ENCODE measurements around the gene CMSS1. TPM values are rescaled to one million over a fixed set of nuclear protein-coding genes. Genes with fewer than 3 reads are reported as not detected.
A peak's percentile ranks its signal among the peaks of the same experiment; 100 is the strongest.

Gene CMSS1
- total and polyA plus RNA-seq, 2 donors (not counting 1 experiment from before 2014, with no cell fraction given): 7.3 to 22.8 TPM

DNA sequence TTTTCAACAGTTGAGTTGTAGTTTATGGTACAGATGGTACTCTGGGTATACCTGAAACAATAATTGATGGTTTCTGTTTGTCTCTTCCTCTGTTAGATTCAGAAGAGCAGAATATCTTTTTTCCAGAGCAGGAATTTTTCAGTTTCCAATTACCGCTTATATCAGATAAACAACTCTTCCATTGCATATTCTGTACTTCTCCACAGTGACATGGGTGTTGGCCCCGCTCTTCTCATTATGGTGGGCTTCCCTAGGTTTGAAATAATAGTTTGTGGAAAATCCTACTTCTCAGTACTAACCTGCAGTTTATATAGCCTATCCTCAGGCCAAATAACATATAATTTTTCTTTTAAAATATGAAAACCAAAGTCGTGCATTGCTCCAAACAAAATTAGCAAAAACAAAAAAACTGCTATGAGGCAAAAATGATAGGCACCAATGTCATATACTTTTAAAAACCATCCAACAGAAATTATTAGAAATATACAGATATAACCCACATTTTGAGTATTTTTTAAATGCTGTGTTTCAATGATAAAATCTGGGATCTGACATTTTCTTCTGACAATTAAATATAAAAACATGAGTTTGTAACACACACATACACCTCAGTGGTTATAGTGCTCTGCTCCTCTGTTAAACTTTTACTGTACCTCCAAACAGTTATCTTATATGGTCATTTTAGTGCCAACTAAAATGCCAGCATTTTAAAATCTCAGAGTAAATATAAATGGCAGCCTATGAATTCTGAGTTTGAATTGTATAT, 56.8 kb downstream of the CMSS1 start:
- Histone ChIP-seq H2AFZ (ENCODE audit: insufficient read depth, low read depth, low read length, poor library complexity, severe bottlenecking) (no peak overlapping the region), H4K20me1 (ENCODE audit: control insufficient read depth, insufficient read depth, low read length, poor library complexity, severe bottlenecking) (peaks cover 3% of the 10 kb centered on the region), H3K27ac (ENCODE audit: low read length in 2 of 2) (no peak overlapping the region), H3K27me3 (replicated peaks in 1 of 4; ENCODE audit: control extremely low read depth in 1 of 4, control insufficient read depth in 3 of 4, insufficient read depth in 4 of 4, low read length in 3 of 4) (no peaks in the 10 kb centered on the region), H3K4me3 (ENCODE audit: control extremely low read depth in 1 of 5, extremely low read depth in 1 of 5, insufficient read depth in 1 of 5, low read depth in 2 of 5, low read length in 4 of 5) (peak overlapping the region in 1 of 5 experiments; percentile 64), H3K36me3 (replicated peaks in 1 of 2; ENCODE audit: control extremely low read depth in 1 of 2, control insufficient read depth in 1 of 2, extremely low read depth in 1 of 2, insufficient read depth in 2 of 2, low read length in 1 of 2) (peaks cover 0 to 1% of the 10 kb centered on the region in 2 experiments), H3K4me1 (ENCODE audit: control insufficient read depth in 2 of 2, insufficient read depth in 2 of 2, low read length in 2 of 2) (peaks cover 6 to 8% of the 10 kb centered on the region in 2 donors), H3K9me3 (ENCODE audit: control extremely low read depth in 1 of 3, control insufficient read depth in 2 of 3, insufficient read depth in 1 of 3, low read length in 2 of 3) (no peaks in the 10 kb centered on the region), H3K9ac (ENCODE audit: low read length) (no peak overlapping the region), H3K79me2 (ENCODE audit: control insufficient read depth, insufficient read depth, low read length) (peaks cover 12% of the 10 kb centered on the region), H3K4me2 (replicated peaks; ENCODE audit: low read depth, low read length, poor library complexity, severe bottlenecking) (peak overlapping the region; percentile 76)
- H3K27me3 Mint-ChIP-seq: no peaks in the 10 kb centered on the region
- intact Hi-C loops (cut with micrococcal nuclease): loop anchor here (5.0 kb wide), 2 partner anchors 173 to 198 kb away; no protein-coding TSS in a partner anchor
- no peak for TF ChIP-seq EZH2 (IDR thresholded peaks at IDR 0.05; ENCODE audit: borderline replicate concordance, insufficient read depth, low read depth, low read length, poor library complexity, severe bottlenecking)
- TF ChIP-seq, protein P1, sequence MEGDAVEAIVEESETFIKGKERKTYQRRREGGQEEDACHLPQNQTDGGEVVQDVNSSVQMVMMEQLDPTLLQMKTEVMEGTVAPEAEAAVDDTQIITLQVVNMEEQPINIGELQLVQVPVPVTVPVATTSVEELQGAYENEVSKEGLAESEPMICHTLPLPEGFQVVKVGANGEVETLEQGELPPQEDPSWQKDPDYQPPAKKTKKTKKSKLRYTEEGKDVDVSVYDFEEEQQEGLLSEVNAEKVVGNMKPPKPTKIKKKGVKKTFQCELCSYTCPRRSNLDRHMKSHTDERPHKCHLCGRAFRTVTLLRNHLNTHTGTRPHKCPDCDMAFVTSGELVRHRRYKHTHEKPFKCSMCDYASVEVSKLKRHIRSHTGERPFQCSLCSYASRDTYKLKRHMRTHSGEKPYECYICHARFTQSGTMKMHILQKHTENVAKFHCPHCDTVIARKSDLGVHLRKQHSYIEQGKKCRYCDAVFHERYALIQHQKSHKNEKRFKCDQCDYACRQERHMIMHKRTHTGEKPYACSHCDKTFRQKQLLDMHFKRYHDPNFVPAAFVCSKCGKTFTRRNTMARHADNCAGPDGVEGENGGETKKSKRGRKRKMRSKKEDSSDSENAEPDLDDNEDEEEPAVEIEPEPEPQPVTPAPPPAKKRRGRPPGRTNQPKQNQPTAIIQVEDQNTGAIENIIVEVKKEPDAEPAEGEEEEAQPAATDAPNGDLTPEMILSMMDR (IDR thresholded peaks at IDR 0.05): no peak
- CTCF ChIA-PET: no interaction called here
- WGBS (ENCODE audit: insufficient coverage): no CpG with 5 or more reads among the region's 3 CpGs
- H3K9me3 Mint-ChIP-seq (ENCODE audit: insufficient read depth): no peaks in the 10 kb centered on the region
- ATAC-seq (ENCODE audit: low read depth): no peak
- no peak overlapping the region for H3K4me3 Mint-ChIP-seq
- H3K4me1 Mint-ChIP-seq: peaks cover 18% of the 10 kb centered on the region
- DNase-seq: no peak
- H3K27ac Mint-ChIP-seq: no peak overlapping the region
- POLR2A ChIA-PET: no interaction called here

DNA sequence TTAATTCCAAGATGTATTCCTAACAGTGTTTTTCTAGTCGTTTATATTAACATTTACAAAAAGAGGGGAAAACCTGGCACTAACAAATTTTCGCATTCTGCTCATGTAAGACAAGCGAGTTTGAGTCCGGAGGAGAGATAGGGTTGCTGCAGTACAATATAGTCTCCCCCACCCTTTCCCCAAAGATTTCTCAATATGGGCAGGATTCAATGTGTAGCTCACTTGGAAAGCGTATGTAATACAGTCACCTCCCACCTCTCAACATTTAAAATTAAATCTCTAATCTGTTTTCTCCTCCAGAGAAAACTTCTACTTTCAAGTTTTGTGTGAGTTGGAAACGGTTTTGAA, 57.9 kb downstream of the CMSS1 start:
- ChIA-PET CTCF (no interaction called here), POLR2A (no interaction called here)
- H3K27me3 Mint-ChIP-seq: no peaks in the 10 kb centered on the region
- H3K9ac ChIP-seq (ENCODE audit: low read length): peak overlapping the region; percentile 66
- peak overlapping the region; percentile 89 for H3K4me3 Mint-ChIP-seq
- H3K79me2 ChIP-seq (ENCODE audit: control insufficient read depth, insufficient read depth, low read length): peaks cover 3% of the 10 kb centered on the region
- H2AFZ ChIP-seq (ENCODE audit: insufficient read depth, low read depth, low read length, poor library complexity, severe bottlenecking): peak overlapping the region; percentile 85
- peak overlapping the region in 1 of 2 donors; percentile 71 for H3K27ac ChIP-seq (ENCODE audit: low read length in 2 of 2)
- H3K4me1 ChIP-seq (ENCODE audit: control insufficient read depth in 2 of 2, insufficient read depth in 2 of 2, low read length in 2 of 2): peaks cover 6 to 8% of the 10 kb centered on the region in 2 donors
- H3K4me3 ChIP-seq (ENCODE audit: control extremely low read depth in 1 of 5, extremely low read depth in 1 of 5, insufficient read depth in 1 of 5, low read depth in 2 of 5, low read length in 4 of 5): peak overlapping the region; percentile 52 to 74 (median 64)
- H3K9me3 ChIP-seq (ENCODE audit: control extremely low read depth in 1 of 3, control insufficient read depth in 2 of 3, insufficient read depth in 1 of 3, low read length in 2 of 3): no peaks in the 10 kb centered on the region
- DNase-seq (no peak), ATAC-seq (ENCODE audit: low read depth) (no peak)
- H3K27ac Mint-ChIP-seq: peak overlapping the region; percentile 32
- TF ChIP-seq EZH2 (IDR thresholded peaks at IDR 0.05; ENCODE audit: borderline replicate concordance, insufficient read depth, low read depth, low read length, poor library complexity, severe bottlenecking): no peak
- TF ChIP-seq, protein P1 (IDR thresholded peaks at IDR 0.05): no peak
- WGBS (ENCODE audit: insufficient coverage): no CpG with 5 or more reads among the region's 6 CpGs
- H3K36me3 ChIP-seq (replicated peaks in 1 of 2; ENCODE audit: control extremely low read depth in 1 of 2, control insufficient read depth in 1 of 2, extremely low read depth in 1 of 2, insufficient read depth in 2 of 2, low read length in 1 of 2): peaks cover 0 to 1% of the 10 kb centered on the region in 2 experiments
- H3K4me2 ChIP-seq (replicated peaks; ENCODE audit: low read depth, low read length, poor library complexity, severe bottlenecking): peak overlapping the region; percentile 76
- H3K9me3 Mint-ChIP-seq (ENCODE audit: insufficient read depth): no peaks in the 10 kb centered on the region
- H3K27me3 ChIP-seq (replicated peaks in 1 of 4; ENCODE audit: control extremely low read depth in 1 of 4, control insufficient read depth in 3 of 4, insufficient read depth in 4 of 4, low read length in 3 of 4): no peaks in the 10 kb centered on the region
- H4K20me1 ChIP-seq (ENCODE audit: control insufficient read depth, insufficient read depth, low read length, poor library complexity, severe bottlenecking): no peaks in the 10 kb centered on the region
- peaks cover 18% of the 10 kb centered on the region for H3K4me1 Mint-ChIP-seq
- intact Hi-C loops (cut with micrococcal nuclease): loop anchor here (5.0 kb wide), 2 partner anchors 172 to 197 kb away; no protein-coding TSS in a partner anchor

Measured in B cell (primary cell).